Measurements from ENCODE around the gene WBP2. TPM values are rescaled to one million over a fixed set of nuclear protein-coding genes. Genes with fewer than 3 reads are reported as not detected.

The WBP2 gene
- total and polyA plus RNA-seq, 2 of the 8 experiments (the other 6 are each of a cell fraction or from before 2014, with no cell fraction given): 48.2 to 71.2 TPM

DNA sequence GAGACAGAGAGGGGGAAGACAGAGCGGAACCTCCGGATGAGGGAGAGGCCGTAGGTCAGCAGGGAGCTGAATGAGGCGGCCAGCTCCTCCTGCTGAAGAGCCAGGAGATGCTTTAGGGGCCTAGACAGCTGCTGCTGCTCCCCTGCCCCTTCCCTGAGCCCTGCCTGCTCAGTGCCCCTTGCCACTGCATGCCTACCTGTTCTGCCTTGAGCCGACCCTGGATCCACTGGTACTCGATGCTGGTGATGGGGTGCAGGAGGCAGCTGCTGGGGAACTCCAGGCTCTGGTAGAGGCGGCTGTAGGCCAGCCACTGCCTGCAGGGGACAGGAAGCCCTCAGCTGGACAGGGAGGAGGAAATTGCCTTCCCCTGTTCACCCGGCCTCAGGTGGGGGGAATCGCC, 18.5 kb downstream of the WBP2 start:
- 85% methylated on average over 9 of the region's 9 CpGs; no CpG with 5 or more reads in 1 of the 2 experiments for WGBS, 2 experiments (ENCODE audit: extremely low coverage in 1 of 2, insufficient coverage in 1 of 2, insufficient read length in 1 of 2, insufficient replicate concordance in 2 of 2, low coverage in 1 of 2, low lambda C conversion rate in 2 of 2, missing lambda C conversion rate in 1 of 2)
- Histone ChIP-seq H2BK120ac (replicated peaks; ENCODE audit: low read depth, low read length) (no peak overlapping the region), H3K4me1 (replicated peaks in 1 of 4; ENCODE audit: control insufficient read depth in 3 of 4, insufficient read depth in 4 of 4, low read length in 3 of 4) (peaks cover 0 to 17% (median 10%) of the 10 kb centered on the region in 4 experiments; a peak in 6 of 7 replicates), H2BK20ac (ENCODE audit: low read length) (no peak overlapping the region), H2AK5ac (ENCODE audit: low read depth, low read length) (no peak overlapping the region), H2BK5ac (ENCODE audit: low read depth, low read length) (0 out of 2 replicates have a peak overlapping the region, but pooled peaks have one; percentile 35), H3K4ac (replicated peaks; ENCODE audit: insufficient read length, low read depth, low read length) (no peak overlapping the region), H3K56ac (replicated peaks; ENCODE audit: insufficient read length, low read depth, low read length) (no peak overlapping the region), H4K20me1 (replicated peaks in 1 of 2; ENCODE audit: control insufficient read depth in 1 of 2, insufficient read depth in 2 of 2, low read length in 2 of 2) (no peaks in the 10 kb centered on the region), H3K9ac (replicated peaks in 1 of 4; ENCODE audit: extremely low read depth in 1 of 4, low read depth in 3 of 4, low read length in 3 of 4) (no peak overlapping the region), H2AFZ (ENCODE audit: low read length) (no peak overlapping the region), H3K27me3 (replicated peaks in 1 of 4; ENCODE audit: control insufficient read depth in 3 of 4, extremely low read depth in 1 of 4, insufficient read depth in 3 of 4, low read length in 3 of 4) (no peaks in the 10 kb centered on the region), H4K5ac (ENCODE audit: insufficient read length, low read depth, low read length) (no peak overlapping the region), H3K23me2 (ENCODE audit: low read depth, low read length) (no peaks in the 10 kb centered on the region; the same call in 1 of the 2 replicates), H3K9me3 (ENCODE audit: insufficient read depth in 2 of 2, low read depth in 1 of 2, low read length in 1 of 2) (no peaks in the 10 kb centered on the region), H3K79me2 (ENCODE audit: control insufficient read depth in 1 of 2, insufficient read depth in 2 of 2, low read length in 2 of 2) (no peaks in the 10 kb centered on the region), H3K18ac (ENCODE audit: extremely low read depth, low read length) (no peak overlapping the region; the same call in 1 of the 2 replicates), H3K36me3 (ENCODE audit: control insufficient read depth in 2 of 4, insufficient read depth in 4 of 4, low read length in 3 of 4) (no peaks in the 10 kb centered on the region), H3K79me1 (ENCODE audit: low read depth, low read length) (no peaks in the 10 kb centered on the region), H3K4me3 (ENCODE audit: extremely low read depth in 1 of 4, insufficient read depth in 2 of 4, low read depth in 3 of 4, low read length in 4 of 4) (no peak overlapping the region), H4K8ac (ENCODE audit: extremely low read depth, insufficient read depth, low read length) (no peak overlapping the region; the same call in 1 of the 2 replicates), H3K4me2 (ENCODE audit: insufficient read depth in 1 of 2, low read depth in 2 of 2, low read length in 2 of 2) (no peak overlapping the region), H2BK15ac (ENCODE audit: low read length) (0 out of 2 replicates have a peak overlapping the region, but pooled peaks have one; percentile 29), H4K91ac (replicated peaks; ENCODE audit: insufficient read length, low read length) (no peak overlapping the region), H2BK12ac (ENCODE audit: low read depth, low read length) (no peak overlapping the region), H3K14ac (ENCODE audit: insufficient read length) (no peak overlapping the region), H3K27ac (ENCODE audit: low read depth, low read length) (no peak overlapping the region), H3K23ac (ENCODE audit: insufficient read length) (no peak overlapping the region)
- DNase-seq (ENCODE audit: low read depth in 1 of 2, low spot score in 2 of 2) (no peak), FAIRE-seq (no peak)
- ChIA-PET CTCF (ENCODE audit: partially characterized antibody) (interaction anchor here (0.6 to 21.9 kb wide), 8 partner anchors 11 to 712 kb away, joined by 3 to 563 read pairs (median 4); partner anchors contain the start of genes UNC13D and WBP2), POLR2A (ENCODE audit: partially characterized antibody) (interaction anchor here (0.6 to 7.4 kb wide), 6 partner anchors 8 to 162 kb away, joined by 3 to 36 read pairs (median 4); partner anchors contain the start of gene UNC13D)
- TF ChIP-seq CHD2 (IDR thresholded peaks at IDR 0.05; ENCODE audit: low read length) (no peak), EP300 (IDR thresholded peaks at IDR 0.05; ENCODE audit: borderline replicate concordance in 1 of 2, low read depth in 2 of 2, low read length in 2 of 2) (no peak), SUZ12 (IDR thresholded peaks at IDR 0.05; ENCODE audit: low read length) (no peak), GTF2F1 (IDR thresholded peaks at IDR 0.05; ENCODE audit: borderline replicate concordance, low read depth, low read length) (no peak), TAF7 (optimal IDR thresholded peaks at IDR 0.05; ENCODE audit: borderline replicate concordance, low read depth, low read length) (no peak), SP4 (IDR thresholded peaks at IDR 0.05; ENCODE audit: low read length) (no peak), CHD1 (IDR thresholded peaks at IDR 0.05; ENCODE audit: low read depth, low read length) (no peak), RXRA (IDR thresholded peaks at IDR 0.05; ENCODE audit: insufficient read depth, low read depth, low read length) (no peak)
- TF ChIP-seq, protein P1, sequence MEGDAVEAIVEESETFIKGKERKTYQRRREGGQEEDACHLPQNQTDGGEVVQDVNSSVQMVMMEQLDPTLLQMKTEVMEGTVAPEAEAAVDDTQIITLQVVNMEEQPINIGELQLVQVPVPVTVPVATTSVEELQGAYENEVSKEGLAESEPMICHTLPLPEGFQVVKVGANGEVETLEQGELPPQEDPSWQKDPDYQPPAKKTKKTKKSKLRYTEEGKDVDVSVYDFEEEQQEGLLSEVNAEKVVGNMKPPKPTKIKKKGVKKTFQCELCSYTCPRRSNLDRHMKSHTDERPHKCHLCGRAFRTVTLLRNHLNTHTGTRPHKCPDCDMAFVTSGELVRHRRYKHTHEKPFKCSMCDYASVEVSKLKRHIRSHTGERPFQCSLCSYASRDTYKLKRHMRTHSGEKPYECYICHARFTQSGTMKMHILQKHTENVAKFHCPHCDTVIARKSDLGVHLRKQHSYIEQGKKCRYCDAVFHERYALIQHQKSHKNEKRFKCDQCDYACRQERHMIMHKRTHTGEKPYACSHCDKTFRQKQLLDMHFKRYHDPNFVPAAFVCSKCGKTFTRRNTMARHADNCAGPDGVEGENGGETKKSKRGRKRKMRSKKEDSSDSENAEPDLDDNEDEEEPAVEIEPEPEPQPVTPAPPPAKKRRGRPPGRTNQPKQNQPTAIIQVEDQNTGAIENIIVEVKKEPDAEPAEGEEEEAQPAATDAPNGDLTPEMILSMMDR (IDR thresholded peaks at IDR 0.05; ENCODE audit: control extremely low read depth in 1 of 3, insufficient read depth in 1 of 3, low read depth in 1 of 3, low read length in 3 of 3): no peak
